ENCODE data around the gene MCFD2.
"Not testable (repeated sequence)": the region's sequence is repeated elsewhere in the genome, so short reads cannot be mapped to it uniquely, and the experiment has no call there.

MCFD2 gene

GRCh38 chr2:46936566-46936965, 21.0 kb upstream of the MCFD2 start:
- no peak for DNase-seq

- DNase-seq: no peak
These were observed 19.5 kb upstream of the MCFD2 start for GRCh38 chr2:46935071-46935470.

- DNase-seq: no peak
These were observed 14.0 kb upstream of the MCFD2 start for GRCh38 chr2:46929612-46930011.

- DNase-seq: no peak
These were observed 11.3 kb upstream of the MCFD2 start for GRCh38 chr2:46926863-46927262.

- no peak for DNase-seq
These were observed 10.1 kb upstream of the MCFD2 start for GRCh38 chr2:46925474-46926351.

- DNase-seq: no peak
These were observed 9.0 kb upstream of the MCFD2 start for GRCh38 chr2:46924608-46925007.

GRCh38 chr2:46924038-46924437, 8.4 kb upstream of the MCFD2 start:
- no peak for DNase-seq

GRCh38 chr2:46923041-46923528, 7.5 kb upstream of the MCFD2 start:
- no peak for DNase-seq

GRCh38 chr2:46922606-46923005, 7.0 kb upstream of the MCFD2 start:
- DNase-seq: no peak

GRCh38 chr2:46921676-46922448, 6.3 kb upstream of the MCFD2 start:
- DNase-seq: no peak

- no peak for DNase-seq
These were observed 2.0 kb upstream of the MCFD2 start for GRCh38 chr2:46917628-46918027.

- DNase-seq: peak; percentile 97
These were observed 415 bp upstream of the MCFD2 start for GRCh38 chr2:46915811-46916630.

- no peak for DNase-seq
These were observed 902 bp downstream of the MCFD2 start for GRCh38 chr2:46914578-46915230.

- no peak for DNase-seq
These were observed 1.9 kb downstream of the MCFD2 start for GRCh38 chr2:46913471-46914381.

- DNase-seq: no peak
These were observed 5.7 kb downstream of the MCFD2 start for GRCh38 chr2:46909771-46910419.

GRCh38 chr2:46909150-46909549, 6.5 kb downstream of the MCFD2 start:
- no peak for DNase-seq

GRCh38 chr2:46904908-46905678, 10.5 kb downstream of the MCFD2 start:
- not testable (repeated sequence) for DNase-seq

- not testable (repeated sequence) for DNase-seq
These were observed 12.6 kb downstream of the MCFD2 start for GRCh38 chr2:46902980-46903379.

- no peak for DNase-seq
These were observed 13.1 kb downstream of the MCFD2 start for GRCh38 chr2:46902465-46902864.

GRCh38 chr2:46901611-46902010, 14.0 kb downstream of the MCFD2 start:
- no peak for DNase-seq

Measured in eye (tissue), 1 donor.